ENCODE results near the gene THSD1. TPM values are rescaled to one million over a fixed set of nuclear protein-coding genes. Genes with fewer than 3 reads are reported as not detected.

The THSD1 gene
- total RNA-seq, 1 experiment from 2014 or later: 0.85 TPM

- Mint-ChIP-seq H3K4me1 (ENCODE audit: low read depth, unreplicated experiment) (no peaks in the 10 kb centered on the region), H3K36me3 (ENCODE audit: insufficient read depth, unreplicated experiment) (no peaks in the 10 kb centered on the region), H3K4me3 (ENCODE audit: low read depth, unreplicated experiment) (no peak overlapping the region), H3K27ac (ENCODE audit: unreplicated experiment) (no peak overlapping the region), H3K9me3 (ENCODE audit: low read depth, unreplicated experiment) (no peaks in the 10 kb centered on the region), H3K27me3 (ENCODE audit: unreplicated experiment) (no peaks in the 10 kb centered on the region)
- CTCF ChIA-PET: no interaction called here
- no TSS peak for BruUV-seq (replicated peaks)
- intact Hi-C loops (cut with micrococcal nuclease; ENCODE audit: unreplicated experiment): no loop called here
- DNase-seq: no peak
- TF ChIP-seq CTCF (IDR thresholded peaks at IDR 0.05; ENCODE audit: unreplicated experiment): no peak
Observed at GRCh38 chr13:52419080-52419479, 13.1 kb upstream of the THSD1 start.

GRCh38 chr13:52414963-52415362, 9.0 kb upstream of the THSD1 start:
- intact Hi-C loops (cut with micrococcal nuclease; ENCODE audit: unreplicated experiment): loop anchor here (5.0 kb wide), 2 partner anchors 32 to 73 kb away; no protein-coding TSS in a partner anchor
- no peak overlapping the region for H3K4me3 Mint-ChIP-seq (ENCODE audit: low read depth, unreplicated experiment)
- H3K36me3 Mint-ChIP-seq (ENCODE audit: insufficient read depth, unreplicated experiment): peaks cover 4% of the 10 kb centered on the region
- peaks cover 19% of the 10 kb centered on the region for H3K4me1 Mint-ChIP-seq (ENCODE audit: low read depth, unreplicated experiment)
- no peaks in the 10 kb centered on the region for H3K27me3 Mint-ChIP-seq (ENCODE audit: unreplicated experiment)
- DNase-seq: no peak
- TF ChIP-seq CTCF (IDR thresholded peaks at IDR 0.05; ENCODE audit: unreplicated experiment): no peak
- no TSS peak for BruUV-seq (replicated peaks)
- H3K27ac Mint-ChIP-seq (ENCODE audit: unreplicated experiment): no peak overlapping the region
- no peaks in the 10 kb centered on the region for H3K9me3 Mint-ChIP-seq (ENCODE audit: low read depth, unreplicated experiment)
- CTCF ChIA-PET: interaction anchor here (1.0 kb wide), 1 partner anchor 66 kb away, joined by 3 read pairs; no protein-coding TSS in a partner anchor

GRCh38 chr13:52414051-52414450, 8.1 kb upstream of the THSD1 start:
- no TSS peak for BruUV-seq (replicated peaks)
- no peak for TF ChIP-seq CTCF (IDR thresholded peaks at IDR 0.05; ENCODE audit: unreplicated experiment)
- no peak overlapping the region for H3K27ac Mint-ChIP-seq (ENCODE audit: unreplicated experiment)
- H3K4me3 Mint-ChIP-seq (ENCODE audit: low read depth, unreplicated experiment): no peak overlapping the region
- H3K9me3 Mint-ChIP-seq (ENCODE audit: low read depth, unreplicated experiment): no peaks in the 10 kb centered on the region
- H3K4me1 Mint-ChIP-seq (ENCODE audit: low read depth, unreplicated experiment): peaks cover 19% of the 10 kb centered on the region
- CTCF ChIA-PET: no interaction called here
- H3K27me3 Mint-ChIP-seq (ENCODE audit: unreplicated experiment): no peaks in the 10 kb centered on the region
- intact Hi-C loops (cut with micrococcal nuclease; ENCODE audit: unreplicated experiment): loop anchor here (5.0 kb wide), 2 partner anchors 33 to 72 kb away; no protein-coding TSS in a partner anchor
- H3K36me3 Mint-ChIP-seq (ENCODE audit: insufficient read depth, unreplicated experiment): peaks cover 4% of the 10 kb centered on the region
- no peak for DNase-seq

GRCh38 chr13:52412128-52412527, 6.2 kb upstream of the THSD1 start:
- DNase-seq: no peak
- TF ChIP-seq CTCF (IDR thresholded peaks at IDR 0.05; ENCODE audit: unreplicated experiment): no peak
- CTCF ChIA-PET: no interaction called here
- Mint-ChIP-seq H3K4me3 (ENCODE audit: low read depth, unreplicated experiment) (peak overlapping the region; percentile 57), H3K36me3 (ENCODE audit: insufficient read depth, unreplicated experiment) (peaks cover 4% of the 10 kb centered on the region), H3K27ac (ENCODE audit: unreplicated experiment) (peak overlapping the region; percentile 88), H3K27me3 (ENCODE audit: unreplicated experiment) (no peaks in the 10 kb centered on the region), H3K4me1 (ENCODE audit: low read depth, unreplicated experiment) (peaks cover 19% of the 10 kb centered on the region), H3K9me3 (ENCODE audit: low read depth, unreplicated experiment) (no peaks in the 10 kb centered on the region)
- intact Hi-C loops (cut with micrococcal nuclease; ENCODE audit: unreplicated experiment): loop anchor here (5.0 kb wide), 2 partner anchors 35 to 70 kb away; no protein-coding TSS in a partner anchor
- BruUV-seq (replicated peaks): no TSS peak
